A549 (cell line): Measurements from ENCODE around the gene JAKMIP2.

Source experiments
- CEBPB ChIP-seq, 2 experiments: fragments of >200 bp in 1 of 2; sonication (Bioruptor Twin) in 1 of 2; formaldehyde crosslinking in 1 of 2; IDR thresholded peaks; 2 replicates each; pipeline ENCODE4 v1.6.1; 2012 to 2016
- EP300 ChIP-seq, 2 experiments: fragments of >200 bp; sonication (Bioruptor Twin); formaldehyde crosslinking; IDR thresholded peaks; 2 replicates in 1 of 2; 3 replicates in 1 of 2; pipeline ENCODE4 v1.6.1; 2016 to 2017
- HDAC2 ChIP-seq: fragments of 200-600 bp; sonication (generic); IDR thresholded peaks from 2 replicates; pipeline ENCODE4 v1.6.1; 2016
- HMGXB4 ChIP-seq: fragments of 250-450 bp; sonication (Bioruptor Pico); IDR thresholded peaks from 2 replicates; pipeline ENCODE4 v1.5.0; 2021; ENCODE audit warnings: mild to moderate bottlenecking, moderate library complexity, borderline replicate concordance
- JUN ChIP-seq, 2 experiments: fragments of >200 bp; sonication (Bioruptor Twin); formaldehyde crosslinking; IDR thresholded peaks; 2 replicates in 1 of 2; 3 replicates in 1 of 2; pipeline ENCODE4 v1.6.1; 2016 to 2017
- MAX ChIP-seq: IDR thresholded peaks from 2 replicates; pipeline ENCODE4 v1.6.1; 2012
- POLR2A ChIP-seq: IDR thresholded peaks from 2 replicates; pipeline ENCODE4 v1.6.1; 2012; ENCODE audit warnings: mild to moderate bottlenecking, low read length
- RARB ChIP-seq: fragments of 250-450 bp; sonication (Bioruptor Pico); IDR thresholded peaks from 2 replicates; pipeline ENCODE4 v1.8.0; 2021; ENCODE audit warnings: mild to moderate bottlenecking, moderate library complexity
- SMC3 ChIP-seq: fragments of >200 bp; sonication (Bioruptor Twin); formaldehyde crosslinking; IDR thresholded peaks from 3 replicates; pipeline ENCODE4 v1.6.1; 2018; ENCODE audit warnings: inconsistent platforms
- TF ChIP-seq, protein P1 (sequence below): fragments of >200 bp; sonication (Bioruptor Twin); formaldehyde crosslinking; IDR thresholded peaks from 3 replicates; pipeline ENCODE4 v1.5.1; 2016

GRCh38 chr5:147711019-147711418 is 71.5 kb downstream of the JAKMIP2 start:
- TF ChIP-seq HMGXB4 (CRISPR knock-in tag) (no peak), POLR2A (no peak), HDAC2 (no peak), RARB (no peak), CEBPB (IDR thresholded peaks at IDR 0.05) (no peak), MAX (no peak), EP300 (IDR thresholded peaks at IDR 0.05) (no peak), JUN (IDR thresholded peaks at IDR 0.05) (no peak), SMC3 (no peak)
- TF ChIP-seq, protein P1, sequence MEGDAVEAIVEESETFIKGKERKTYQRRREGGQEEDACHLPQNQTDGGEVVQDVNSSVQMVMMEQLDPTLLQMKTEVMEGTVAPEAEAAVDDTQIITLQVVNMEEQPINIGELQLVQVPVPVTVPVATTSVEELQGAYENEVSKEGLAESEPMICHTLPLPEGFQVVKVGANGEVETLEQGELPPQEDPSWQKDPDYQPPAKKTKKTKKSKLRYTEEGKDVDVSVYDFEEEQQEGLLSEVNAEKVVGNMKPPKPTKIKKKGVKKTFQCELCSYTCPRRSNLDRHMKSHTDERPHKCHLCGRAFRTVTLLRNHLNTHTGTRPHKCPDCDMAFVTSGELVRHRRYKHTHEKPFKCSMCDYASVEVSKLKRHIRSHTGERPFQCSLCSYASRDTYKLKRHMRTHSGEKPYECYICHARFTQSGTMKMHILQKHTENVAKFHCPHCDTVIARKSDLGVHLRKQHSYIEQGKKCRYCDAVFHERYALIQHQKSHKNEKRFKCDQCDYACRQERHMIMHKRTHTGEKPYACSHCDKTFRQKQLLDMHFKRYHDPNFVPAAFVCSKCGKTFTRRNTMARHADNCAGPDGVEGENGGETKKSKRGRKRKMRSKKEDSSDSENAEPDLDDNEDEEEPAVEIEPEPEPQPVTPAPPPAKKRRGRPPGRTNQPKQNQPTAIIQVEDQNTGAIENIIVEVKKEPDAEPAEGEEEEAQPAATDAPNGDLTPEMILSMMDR = no peak
